MM.1S (cell line): ENCODE data around the gene CHRNA1.

ENCODE experiments used
- DNase-seq: peaks from one replicate; pipeline ENCODE4 v3.0.0-alpha.2; 2015
- H2AFZ ChIP-seq: fragments of 300-600 bp; sonication (generic); 2 replicates; pipeline ENCODE4 v1.6.0; 2016; ENCODE audit warnings: antibody characterized with exemption, low read length
- H3F3A ChIP-seq: fragments of 300-600 bp; sonication (generic); 2 replicates; pipeline ENCODE4 v1.6.1; 2016; ENCODE audit warnings: mild to moderate bottlenecking, antibody characterized with exemption, low read length, moderate library complexity, mixed read lengths; ENCODE audit not compliant: insufficient read depth
- H3K27ac ChIP-seq: fragments of 300-600 bp; sonication (generic); 2 replicates; pipeline ENCODE4 v1.5.1; 2016; ENCODE audit warnings: mild to moderate bottlenecking, low read length
- H3K27me3 ChIP-seq: fragments of 300-600 bp; sonication (generic); replicated peaks from 2 replicates; pipeline ENCODE4 v1.6.0; 2016; ENCODE audit warnings: low read length; ENCODE audit not compliant: insufficient read depth
- H3K36me3 ChIP-seq: fragments of 300-600 bp; sonication (generic); replicated peaks from 2 replicates; pipeline ENCODE4 v1.6.1; 2016; ENCODE audit warnings: mild to moderate bottlenecking, low read length, mixed read lengths; ENCODE audit not compliant: insufficient read depth
- H3K4me1 ChIP-seq: fragments of 300-600 bp; sonication (generic); 2 replicates; pipeline ENCODE4 v1.6.1; 2016; ENCODE audit warnings: low read length, mixed read lengths
- H3K4me2 ChIP-seq: fragments of 300-600 bp; sonication (generic); 2 replicates; pipeline ENCODE4 v1.6.0; 2016; ENCODE audit warnings: low read depth, low read length
- H3K4me3 ChIP-seq: fragments of 300-600 bp; sonication (generic); 2 replicates; pipeline ENCODE4 v1.5.1; 2016; ENCODE audit warnings: low read length, mixed read lengths
- H3K79me2 ChIP-seq: fragments of 300-600 bp; sonication (generic); 2 replicates; pipeline ENCODE4 v1.6.1; 2016; ENCODE audit warnings: mixed run types, low read length, mixed read lengths
- H3K9ac ChIP-seq: fragments of 300-600 bp; sonication (generic); 2 replicates; pipeline ENCODE4 v1.6.1; 2016; ENCODE audit warnings: low read length, mixed read lengths
- H3K9me2 ChIP-seq: fragments of 300-600 bp; sonication (generic); replicated peaks from 2 replicates; pipeline ENCODE4 v1.6.1; 2016; ENCODE audit warnings: mild to moderate bottlenecking, low read length, mixed read lengths; ENCODE audit not compliant: insufficient read depth
- H3K9me3 ChIP-seq: fragments of 300-600 bp; sonication (generic); replicated peaks from 2 replicates; pipeline ENCODE4 v1.6.1; 2016; ENCODE audit warnings: mild to moderate bottlenecking, low read length, mixed read lengths; ENCODE audit not compliant: insufficient read depth
- H4K20me1 ChIP-seq: fragments of 300-600 bp; sonication (generic); 2 replicates; pipeline ENCODE4 v1.6.1; 2016; ENCODE audit warnings: mild to moderate bottlenecking, low read length, moderate library complexity, mixed read lengths; ENCODE audit not compliant: insufficient read depth
- CTCF ChIP-seq: fragments of 300-600 bp; sonication (generic); IDR thresholded peaks from 2 replicates; pipeline ENCODE4 v1.5.1; 2016; ENCODE audit warnings: antibody characterized with exemption, low read length, mixed read lengths
- EZH2 ChIP-seq: fragments of 300-600 bp; sonication (generic); optimal IDR thresholded peaks from 2 replicates; pipeline ENCODE3; 2017; ENCODE audit warnings: low read depth, mild to moderate bottlenecking, antibody characterized with exemption, low read length, mixed read lengths
- EZH2phosphoT487 ChIP-seq: fragments of 300-600 bp; sonication (generic); IDR thresholded peaks from 2 replicates; pipeline ENCODE4 v1.6.1; 2018; ENCODE audit warnings: antibody characterized with exemption, low read length

The CHRNA1 gene

GRCh38 chr2:174717916-174718315, 46.4 kb downstream of the CHRNA1 start:
- Histone ChIP-seq H3K4me2 (peak overlapping the region; percentile 9; the same call in 1 of the 2 replicates), H3K9ac (no peak overlapping the region), H3K9me3 (no peaks in the 10 kb centered on the region), H3F3A (no peaks in the 10 kb centered on the region), H4K20me1 (no peaks in the 10 kb centered on the region), H2AFZ (no peak overlapping the region), H3K4me1 (peaks cover 16% of the 10 kb centered on the region), H3K27ac (no peak overlapping the region), H3K9me2 (no peaks in the 10 kb centered on the region), H3K27me3 (peaks cover 13% of the 10 kb centered on the region; the same call in 1 of the 2 replicates), H3K4me3 (no peak overlapping the region), H3K36me3 (no peaks in the 10 kb centered on the region), H3K79me2 (no peaks in the 10 kb centered on the region)
- DNase-seq: no peak
- TF ChIP-seq EZH2phosphoT487 (no peak), CTCF (no peak), EZH2 (no peak)

- H3K27me3 ChIP-seq: peaks cover 13% of the 10 kb centered on the region; the same call in 1 of the 2 replicates
These were observed 47.0 kb downstream of the CHRNA1 start for GRCh38 chr2:174717273-174717672.

GRCh38 chr2:174716785-174717184, 47.5 kb downstream of the CHRNA1 start:
- Histone ChIP-seq H3K79me2 (no peaks in the 10 kb centered on the region), H3K9ac (no peak overlapping the region), H3K36me3 (no peaks in the 10 kb centered on the region), H3K9me3 (no peaks in the 10 kb centered on the region), H2AFZ (no peak overlapping the region), H3K4me2 (peak overlapping the region; percentile 9; the same call in 1 of the 2 replicates), H3K4me3 (no peak overlapping the region), H3K27ac (no peak overlapping the region), H3K27me3 (peaks cover 13% of the 10 kb centered on the region; the same call in 1 of the 2 replicates), H3K9me2 (no peaks in the 10 kb centered on the region), H3F3A (no peaks in the 10 kb centered on the region), H4K20me1 (no peaks in the 10 kb centered on the region), H3K4me1 (peaks cover 16% of the 10 kb centered on the region)
- TF ChIP-seq EZH2phosphoT487 (no peak), EZH2 (no peak), CTCF (no peak)
- no peak for DNase-seq

More at GRCh38 chr2:174717273-174717672, 47.0 kb downstream of the CHRNA1 start:
- no peak overlapping the region for H2AFZ ChIP-seq
- H3K9me2 ChIP-seq: no peaks in the 10 kb centered on the region
- no peaks in the 10 kb centered on the region for H3F3A ChIP-seq
- no peaks in the 10 kb centered on the region for H3K79me2 ChIP-seq
- H3K36me3 ChIP-seq: no peaks in the 10 kb centered on the region
- H4K20me1 ChIP-seq: no peaks in the 10 kb centered on the region
- H3K4me2 ChIP-seq: peak overlapping the region; percentile 9; the same call in 1 of the 2 replicates
- H3K4me3 ChIP-seq: no peak overlapping the region
- peak; percentile 69 for DNase-seq
- H3K9ac ChIP-seq: no peak overlapping the region
- TF ChIP-seq EZH2 (no peak), CTCF (no peak), EZH2phosphoT487 (no peak)
- peaks cover 16% of the 10 kb centered on the region for H3K4me1 ChIP-seq
- H3K9me3 ChIP-seq: no peaks in the 10 kb centered on the region
- H3K27ac ChIP-seq: no peak overlapping the region
